Colonic mucosa (tissue), 4 donors: ENCODE results near the gene RFX1. TPM values are rescaled to one million over a fixed set of nuclear protein-coding genes. Genes with fewer than 3 reads are reported as not detected.
A peak's percentile ranks its signal among the peaks of the same experiment; 100 is the strongest.
"Not testable (repeated sequence)": the region's sequence is repeated elsewhere in the genome, so short reads cannot be mapped to it uniquely, and the experiment has no call there.

Experiments
- DNase-seq: peaks from one replicate; pipeline ENCODE4 v3.0.0-alpha.2; 2020
- H3K27ac ChIP-seq: fragments of 200-600 bp; one replicate; pipeline ENCODE4 v1.8.0; 2021
- H3K27me3 ChIP-seq: fragments of 200-600 bp; one replicate; pipeline ENCODE4 v1.8.0; 2021
- H3K36me3 ChIP-seq: fragments of 200-600 bp; one replicate; pipeline ENCODE4 v1.8.0; 2021
- H3K4me1 ChIP-seq: fragments of 200-600 bp; one replicate; pipeline ENCODE4 v1.8.0; 2021; ENCODE audit warnings: mild to moderate bottlenecking
- H3K4me3 ChIP-seq: fragments of 200-600 bp; one replicate; pipeline ENCODE4 v1.8.0; 2021
- H3K9ac ChIP-seq, 2 donors: one replicate each; pipeline ENCODE4 v1.7.0; 2013; ENCODE audit warnings: control low read depth in 2 of 2, low read depth in 2 of 2, low read length in 2 of 2
- H3K9me3 ChIP-seq: fragments of 200-600 bp; one replicate; pipeline ENCODE4 v1.8.0; 2021
- intact Hi-C: fragments of 100-400 bp; cut with DNase I; formaldehyde crosslinking; loops from one replicate; pipeline ENCODE4 v1.14.1; 2022
- total RNA-seq, 2 donors: library from RNA; stranded (reverse); fragmentation: NEBNext Ultra II Directional in 1 of 2; extraction: Animal tissue kit (Norgen Biotek cat#: 25700) in 1 of 2; gene quantifications; one replicate each; pipeline ENCODE4 v1.2.1, GENCODE V29; 2021
- TF ChIP-seq, protein P1 (sequence below): fragments of 200-600 bp; IDR thresholded peaks from one replicate; pipeline ENCODE4 v1.8.0; 2022; ENCODE audit warnings: antibody characterized with exemption, mild to moderate bottlenecking
- donor health status: healthy.
- donor health status: DM: no; HTN: no; CAD: no.
- donor health status: DM: no; HTN: no; CAD: no.

The RFX1 gene
- total RNA-seq, 2 donors from 2014 or later = 13.1 to 20.9 TPM

- not testable (repeated sequence) for H3K27ac ChIP-seq, H3K4me3 ChIP-seq, H3K4me1 ChIP-seq, H3K9me3 ChIP-seq, H3K36me3 ChIP-seq, H3K9ac ChIP-seq, H3K27me3 ChIP-seq
- peak; percentile 60 for DNase-seq
- TF ChIP-seq, protein P1, sequence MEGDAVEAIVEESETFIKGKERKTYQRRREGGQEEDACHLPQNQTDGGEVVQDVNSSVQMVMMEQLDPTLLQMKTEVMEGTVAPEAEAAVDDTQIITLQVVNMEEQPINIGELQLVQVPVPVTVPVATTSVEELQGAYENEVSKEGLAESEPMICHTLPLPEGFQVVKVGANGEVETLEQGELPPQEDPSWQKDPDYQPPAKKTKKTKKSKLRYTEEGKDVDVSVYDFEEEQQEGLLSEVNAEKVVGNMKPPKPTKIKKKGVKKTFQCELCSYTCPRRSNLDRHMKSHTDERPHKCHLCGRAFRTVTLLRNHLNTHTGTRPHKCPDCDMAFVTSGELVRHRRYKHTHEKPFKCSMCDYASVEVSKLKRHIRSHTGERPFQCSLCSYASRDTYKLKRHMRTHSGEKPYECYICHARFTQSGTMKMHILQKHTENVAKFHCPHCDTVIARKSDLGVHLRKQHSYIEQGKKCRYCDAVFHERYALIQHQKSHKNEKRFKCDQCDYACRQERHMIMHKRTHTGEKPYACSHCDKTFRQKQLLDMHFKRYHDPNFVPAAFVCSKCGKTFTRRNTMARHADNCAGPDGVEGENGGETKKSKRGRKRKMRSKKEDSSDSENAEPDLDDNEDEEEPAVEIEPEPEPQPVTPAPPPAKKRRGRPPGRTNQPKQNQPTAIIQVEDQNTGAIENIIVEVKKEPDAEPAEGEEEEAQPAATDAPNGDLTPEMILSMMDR = peak; percentile 44
- intact Hi-C loops = loop anchor here (10.0 kb wide), 1 partner anchor 158 kb away; no protein-coding TSS in a partner anchor
Observed at GRCh38 chr19:14042659-14043608, 36.8 kb upstream of the RFX1 start.

- intact Hi-C loops = no loop called here
Observed at GRCh38 chr19:14039181-14039580, 33.1 kb upstream of the RFX1 start.

DNA sequence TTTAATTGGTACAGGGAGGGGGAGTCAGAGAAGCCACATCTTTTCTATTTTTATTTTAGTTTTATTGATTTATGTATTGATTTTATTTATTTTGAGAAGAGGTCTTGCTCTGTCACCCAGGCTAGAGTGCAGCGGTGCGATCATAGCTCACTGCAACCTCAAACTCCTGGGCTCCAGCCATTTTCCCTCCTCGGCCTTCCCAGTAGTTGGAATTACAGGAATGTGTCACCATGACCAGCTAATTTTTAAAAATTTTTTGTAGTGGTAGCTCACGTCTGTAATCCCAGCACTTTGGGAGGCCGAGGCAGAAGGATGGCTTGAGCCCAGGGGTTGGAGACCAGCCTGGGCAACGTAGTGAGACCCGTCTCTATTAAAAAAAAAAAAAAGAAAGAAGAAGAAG, 29.6 kb upstream of the RFX1 start:
- Histone ChIP-seq H3K27ac (no peak overlapping the region), H3K9me3 (no peaks in the 10 kb centered on the region), H3K27me3 (no peaks in the 10 kb centered on the region), H3K4me3 (no peak overlapping the region), H3K4me1 (no peaks in the 10 kb centered on the region), H3K9ac (no peak overlapping the region), H3K36me3 (no peaks in the 10 kb centered on the region)
- TF ChIP-seq, protein P1 = no peak
- no peak for DNase-seq
- intact Hi-C loops = no loop called here

More at GRCh38 chr19:14039181-14039580, 33.1 kb upstream of the RFX1 start:
- DNase-seq = no peak
- Histone ChIP-seq H3K36me3 (no peaks in the 10 kb centered on the region), H3K4me1 (no peaks in the 10 kb centered on the region), H3K27me3 (no peaks in the 10 kb centered on the region), H3K27ac (no peak overlapping the region), H3K9me3 (no peaks in the 10 kb centered on the region), H3K9ac (no peak overlapping the region), H3K4me3 (no peak overlapping the region)
- TF ChIP-seq, protein P1 = no peak

GRCh38 chr19:14035159-14035558, 29.0 kb upstream of the RFX1 start:
- intact Hi-C loops, H3K27ac ChIP-seq, DNase-seq: not testable (repeated sequence)

DNA sequence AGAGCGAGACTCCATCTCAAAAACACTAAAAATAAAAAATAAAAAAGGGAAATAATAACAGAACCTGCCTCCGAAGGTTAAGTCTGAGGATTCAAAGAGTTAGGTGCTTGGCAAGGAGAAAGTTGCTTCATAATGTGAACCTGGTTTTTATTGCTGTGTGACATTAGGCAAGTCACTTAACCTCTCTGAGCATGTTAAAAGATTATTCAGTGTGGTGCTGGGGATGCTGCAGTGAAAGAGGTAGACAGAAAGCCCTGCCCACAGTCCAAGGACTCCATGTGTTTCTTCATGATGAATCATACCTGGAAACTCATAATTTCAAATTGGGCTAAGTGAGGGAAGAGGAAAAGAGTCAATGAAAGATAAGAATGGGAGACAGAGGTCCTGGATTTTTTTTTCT, 27.8 kb upstream of the RFX1 start:
- H3K27me3 ChIP-seq = no peaks in the 10 kb centered on the region
- no peaks in the 10 kb centered on the region for H3K36me3 ChIP-seq
- intact Hi-C loops = no loop called here
- no peak overlapping the region for H3K4me3 ChIP-seq
- no peaks in the 10 kb centered on the region for H3K4me1 ChIP-seq
- H3K27ac ChIP-seq = no peak overlapping the region
- no peak overlapping the region for H3K9ac ChIP-seq
- no peak for DNase-seq
- TF ChIP-seq, protein P1 = no peak
- H3K9me3 ChIP-seq = no peaks in the 10 kb centered on the region

More at GRCh38 chr19:14035159-14035558, 29.0 kb upstream of the RFX1 start:
- H3K4me3 ChIP-seq, H3K9ac ChIP-seq, H3K27me3 ChIP-seq, H3K4me1 ChIP-seq, H3K36me3 ChIP-seq, H3K9me3 ChIP-seq: not testable (repeated sequence)
